T-helper 1 cell treated with Interleukin-12 subunit alpha and Interleukin-12 subunit beta and Interleukin-4 antibody, amounts not matched to agents 30 ng/mL and 1 ng/mL, for 36 hours (primary cell): Measurements from ENCODE around the gene GHRHR. TPM values are rescaled to one million over a fixed set of nuclear protein-coding genes. Genes with fewer than 3 reads are reported as not detected.

Experiments
- total RNA-seq: library from RNA; stranded (reverse); gene quantifications from 2 replicates; pipeline ENCODE4 v1.2.3, GENCODE V29; 2022

The GHRHR gene
- total RNA-seq, 1 donor from 2014 or later, result not detected

Other genes with a start within 250 kb of the GHRHR start
- gene INMT, start 211.8 kb upstream of the GHRHR start, total RNA-seq, result 5.2 and 5.9 TPM in 2 replicates
- gene MINDY4, start 192.5 kb upstream of the GHRHR start, total RNA-seq, result 0.66 and 0.78 TPM in 2 replicates
- 0.10 and 0.34 TPM in 2 replicates for gene AQP1, start 52.1 kb upstream of the GHRHR start, total RNA-seq
- gene ADCYAP1R1, start 88.4 kb downstream of the GHRHR start, total RNA-seq, result not detected in 2 replicates